KMS-11 (cell line): ENCODE data around the gene SLC39A10.

ENCODE experiments used
- H2AFZ ChIP-seq: fragments of 200-600 bp; sonication (generic); 2 replicates; pipeline ENCODE4 v1.6.1; 2016; ENCODE audit warnings: antibody characterized with exemption, mixed run types, low read depth
- H3K27ac ChIP-seq: fragments of 200-600 bp; sonication (generic); 2 replicates; pipeline ENCODE4 v1.6.1; 2016; ENCODE audit warnings: mild to moderate bottlenecking, mixed run types
- H3K27me3 ChIP-seq: fragments of 200-600 bp; sonication (generic); 2 replicates; pipeline ENCODE4 v1.6.1; 2017; ENCODE audit warnings: mild to moderate bottlenecking, low read depth, mixed run types, moderate library complexity; ENCODE audit not compliant: insufficient read depth
- H3K36me3 ChIP-seq: fragments of 200-600 bp; sonication (generic); 2 replicates; pipeline ENCODE4 v1.6.1; 2017; ENCODE audit warnings: mild to moderate bottlenecking, mixed run types; ENCODE audit not compliant: insufficient read depth
- H3K4me1 ChIP-seq: fragments of 200-600 bp; sonication (generic); 2 replicates; pipeline ENCODE4 v1.6.1; 2016; ENCODE audit warnings: mild to moderate bottlenecking, low read depth, mixed run types; ENCODE audit not compliant: poor library complexity, severe bottlenecking
- H3K4me2 ChIP-seq: fragments of 200-600 bp; sonication (generic); 2 replicates; pipeline ENCODE4 v1.7.0; 2016; ENCODE audit warnings: mild to moderate bottlenecking, mixed run types
- H3K4me3 ChIP-seq: fragments of 200-600 bp; sonication (generic); IDR thresholded peaks from 2 replicates; pipeline ENCODE4 v1.6.1; 2017; ENCODE audit warnings: low read depth, low read length, mixed read lengths; ENCODE audit not compliant: insufficient read depth
- H3K79me2 ChIP-seq: fragments of 200-600 bp; sonication (generic); 2 replicates; pipeline ENCODE4 v1.6.1; 2016; ENCODE audit warnings: low read depth, mixed run types; ENCODE audit not compliant: insufficient read depth
- H3K9ac ChIP-seq: fragments of 200-600 bp; sonication (generic); 2 replicates; pipeline ENCODE4 v1.6.1; 2016; ENCODE audit warnings: mild to moderate bottlenecking, mixed run types
- H4K20me1 ChIP-seq: fragments of 200-600 bp; sonication (generic); 2 replicates; pipeline ENCODE4 v1.6.1; 2016; ENCODE audit warnings: mild to moderate bottlenecking, mixed run types; ENCODE audit not compliant: insufficient read depth
- CTCF ChIP-seq: fragments of 200-600 bp; sonication (generic); conservative IDR thresholded peaks from 2 replicates; pipeline ENCODE4 v1.6.1; 2017; ENCODE audit warnings: low read depth, mild to moderate bottlenecking, antibody characterized with exemption, low read length, moderate library complexity, mixed read lengths

Gene SLC39A10

DNA sequence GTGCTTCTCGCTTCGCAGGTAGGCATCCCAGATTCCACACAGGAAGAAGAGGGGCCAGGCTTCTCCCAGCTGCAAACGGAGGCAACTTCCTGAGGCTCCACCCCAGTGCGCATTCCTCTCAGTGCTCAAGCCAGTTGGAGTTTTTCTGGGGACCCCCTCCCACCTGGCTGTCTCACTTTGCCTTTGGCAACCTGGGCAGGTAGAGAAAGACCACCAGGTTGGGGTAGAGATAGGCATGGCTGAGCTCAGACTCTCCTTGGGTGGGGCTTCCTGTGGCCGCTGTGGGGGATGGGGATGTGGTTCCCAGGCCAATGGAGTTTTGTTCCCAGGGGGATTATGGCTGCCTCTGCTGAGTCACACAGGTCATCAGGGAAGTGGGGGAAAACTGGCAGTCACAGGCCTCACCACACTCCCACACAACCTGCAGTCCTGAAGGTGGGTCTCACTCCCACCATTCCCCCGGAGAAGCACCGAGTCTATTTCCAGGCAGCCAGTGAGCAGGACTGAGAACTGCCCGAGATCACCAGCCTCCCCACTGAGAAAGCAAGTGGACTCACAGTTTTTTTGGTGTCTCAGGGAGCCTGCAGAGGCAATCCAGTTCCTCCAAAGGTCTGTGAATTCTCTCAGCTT is 38.1 kb downstream of the SLC39A10 start:
- H3K27me3 ChIP-seq, result no peaks in the 10 kb centered on the region
- no peaks in the 10 kb centered on the region for H3K79me2 ChIP-seq
- H2AFZ ChIP-seq, result no peak overlapping the region
- H3K4me3 ChIP-seq, result no peak overlapping the region
- TF ChIP-seq CTCF, result no peak
- H3K4me2 ChIP-seq, result no peak overlapping the region
- H4K20me1 ChIP-seq, result no peaks in the 10 kb centered on the region
- H3K27ac ChIP-seq, result no peak overlapping the region
- H3K9ac ChIP-seq, result no peak overlapping the region
- no peaks in the 10 kb centered on the region for H3K4me1 ChIP-seq
- H3K36me3 ChIP-seq, result no peaks in the 10 kb centered on the region; the same call in 1 of the 2 replicates

- no peak overlapping the region for H3K4me2 ChIP-seq
- TF ChIP-seq CTCF, result no peak
- H3K79me2 ChIP-seq, result no peaks in the 10 kb centered on the region
- H3K9ac ChIP-seq, result no peak overlapping the region
- no peaks in the 10 kb centered on the region for H3K27me3 ChIP-seq
- no peaks in the 10 kb centered on the region; the same call in 1 of the 2 replicates for H3K36me3 ChIP-seq
- no peak overlapping the region for H2AFZ ChIP-seq
- no peaks in the 10 kb centered on the region for H4K20me1 ChIP-seq
- H3K27ac ChIP-seq, result no peak overlapping the region
- H3K4me1 ChIP-seq, result no peaks in the 10 kb centered on the region
- no peak overlapping the region for H3K4me3 ChIP-seq
These were observed 39.0 kb downstream of the SLC39A10 start for GRCh38 chr2:195696012-195696411.

DNA sequence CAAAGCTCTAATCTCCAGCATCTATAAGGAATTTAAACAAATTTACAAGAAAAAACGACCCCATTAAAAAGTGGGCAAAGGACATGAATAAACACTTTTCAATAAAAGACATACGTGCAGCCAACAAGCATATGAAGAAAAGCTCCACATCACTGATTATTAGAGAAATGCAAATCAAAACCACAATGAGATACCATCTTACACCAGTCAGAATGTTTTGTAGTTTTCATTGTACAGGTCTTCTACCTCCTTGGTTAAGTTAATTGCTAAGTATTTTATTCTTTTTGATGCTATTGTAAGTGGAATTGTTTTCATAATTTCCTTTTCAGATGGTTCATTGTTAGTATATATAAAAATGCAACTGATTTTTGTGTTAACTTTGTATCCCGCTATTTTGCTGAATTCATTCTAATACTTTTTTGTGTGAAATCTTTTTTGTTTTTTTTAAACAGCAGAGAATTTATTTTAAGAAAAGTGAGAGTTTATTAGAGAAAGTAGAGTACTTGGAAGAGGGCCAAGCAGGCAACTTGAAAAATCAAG is 40.7 kb downstream of the SLC39A10 start:
- H2AFZ ChIP-seq, result no peak overlapping the region
- H3K27ac ChIP-seq, result no peak overlapping the region
- TF ChIP-seq CTCF, result no peak
- no peaks in the 10 kb centered on the region for H3K4me1 ChIP-seq
- no peak overlapping the region for H3K4me3 ChIP-seq
- H4K20me1 ChIP-seq, result no peaks in the 10 kb centered on the region
- H3K9ac ChIP-seq, result no peak overlapping the region
- no peak overlapping the region for H3K4me2 ChIP-seq
- H3K79me2 ChIP-seq, result no peaks in the 10 kb centered on the region
- no peaks in the 10 kb centered on the region for H3K27me3 ChIP-seq
- H3K36me3 ChIP-seq, result no peaks in the 10 kb centered on the region; the same call in 1 of the 2 replicates

- no peak for TF ChIP-seq CTCF
- no peak overlapping the region for H3K9ac ChIP-seq
- no peak overlapping the region for H3K4me2 ChIP-seq
- H3K4me3 ChIP-seq, result no peak overlapping the region
- no peaks in the 10 kb centered on the region for H4K20me1 ChIP-seq
- no peaks in the 10 kb centered on the region for H3K4me1 ChIP-seq
- no peak overlapping the region for H2AFZ ChIP-seq
- no peaks in the 10 kb centered on the region for H3K27me3 ChIP-seq
- no peak overlapping the region for H3K27ac ChIP-seq
- H3K36me3 ChIP-seq, result no peaks in the 10 kb centered on the region
- H3K79me2 ChIP-seq, result no peaks in the 10 kb centered on the region
These were observed 43.5 kb downstream of the SLC39A10 start for GRCh38 chr2:195700480-195700879.
